Measurements from ENCODE around the gene APBB2. TPM values are rescaled to one million over a fixed set of nuclear protein-coding genes. Genes with fewer than 3 reads are reported as not detected.

Gene APBB2
- total and polyA plus RNA-seq, 2 experiments from 2014 or later: 35.8 to 74.8 TPM

DNA sequence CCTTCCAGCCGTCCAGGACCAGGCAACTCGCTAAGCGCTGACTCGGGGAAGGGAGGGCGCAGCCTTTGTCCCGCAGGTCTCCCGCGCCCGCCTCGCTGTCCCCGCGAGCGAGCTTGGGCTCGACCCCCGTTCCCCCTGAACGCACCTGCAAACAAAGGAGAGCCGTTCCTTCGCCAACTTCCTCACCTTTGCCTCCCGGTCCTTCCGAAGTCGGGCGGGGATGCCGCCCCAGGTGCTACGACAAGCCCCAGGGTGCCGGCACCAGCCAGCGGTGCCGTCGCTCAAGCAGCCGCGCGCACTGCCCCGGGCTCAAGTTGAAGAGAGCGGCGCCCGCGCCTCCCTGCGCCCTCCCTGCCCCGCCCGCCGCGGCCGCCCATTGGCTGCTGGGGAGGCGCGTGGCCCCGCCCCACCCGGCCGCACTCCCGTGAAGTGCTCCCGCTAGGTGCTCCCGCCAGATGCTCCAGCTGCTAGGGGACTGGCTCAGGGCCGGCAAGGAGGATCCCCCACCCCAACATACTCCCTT, 357.4 kb downstream of the APBB2 start:
- peak; percentile 94 for TF ChIP-seq POLR2AphosphoS5 (IDR thresholded peaks at IDR 0.05; ENCODE audit: low read depth)
- TF ChIP-seq, protein P1, sequence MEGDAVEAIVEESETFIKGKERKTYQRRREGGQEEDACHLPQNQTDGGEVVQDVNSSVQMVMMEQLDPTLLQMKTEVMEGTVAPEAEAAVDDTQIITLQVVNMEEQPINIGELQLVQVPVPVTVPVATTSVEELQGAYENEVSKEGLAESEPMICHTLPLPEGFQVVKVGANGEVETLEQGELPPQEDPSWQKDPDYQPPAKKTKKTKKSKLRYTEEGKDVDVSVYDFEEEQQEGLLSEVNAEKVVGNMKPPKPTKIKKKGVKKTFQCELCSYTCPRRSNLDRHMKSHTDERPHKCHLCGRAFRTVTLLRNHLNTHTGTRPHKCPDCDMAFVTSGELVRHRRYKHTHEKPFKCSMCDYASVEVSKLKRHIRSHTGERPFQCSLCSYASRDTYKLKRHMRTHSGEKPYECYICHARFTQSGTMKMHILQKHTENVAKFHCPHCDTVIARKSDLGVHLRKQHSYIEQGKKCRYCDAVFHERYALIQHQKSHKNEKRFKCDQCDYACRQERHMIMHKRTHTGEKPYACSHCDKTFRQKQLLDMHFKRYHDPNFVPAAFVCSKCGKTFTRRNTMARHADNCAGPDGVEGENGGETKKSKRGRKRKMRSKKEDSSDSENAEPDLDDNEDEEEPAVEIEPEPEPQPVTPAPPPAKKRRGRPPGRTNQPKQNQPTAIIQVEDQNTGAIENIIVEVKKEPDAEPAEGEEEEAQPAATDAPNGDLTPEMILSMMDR (conservative IDR thresholded peaks at IDR 0.05; ENCODE audit: low read depth in 2 of 2): no peak
- TF ChIP-seq, protein P2, sequence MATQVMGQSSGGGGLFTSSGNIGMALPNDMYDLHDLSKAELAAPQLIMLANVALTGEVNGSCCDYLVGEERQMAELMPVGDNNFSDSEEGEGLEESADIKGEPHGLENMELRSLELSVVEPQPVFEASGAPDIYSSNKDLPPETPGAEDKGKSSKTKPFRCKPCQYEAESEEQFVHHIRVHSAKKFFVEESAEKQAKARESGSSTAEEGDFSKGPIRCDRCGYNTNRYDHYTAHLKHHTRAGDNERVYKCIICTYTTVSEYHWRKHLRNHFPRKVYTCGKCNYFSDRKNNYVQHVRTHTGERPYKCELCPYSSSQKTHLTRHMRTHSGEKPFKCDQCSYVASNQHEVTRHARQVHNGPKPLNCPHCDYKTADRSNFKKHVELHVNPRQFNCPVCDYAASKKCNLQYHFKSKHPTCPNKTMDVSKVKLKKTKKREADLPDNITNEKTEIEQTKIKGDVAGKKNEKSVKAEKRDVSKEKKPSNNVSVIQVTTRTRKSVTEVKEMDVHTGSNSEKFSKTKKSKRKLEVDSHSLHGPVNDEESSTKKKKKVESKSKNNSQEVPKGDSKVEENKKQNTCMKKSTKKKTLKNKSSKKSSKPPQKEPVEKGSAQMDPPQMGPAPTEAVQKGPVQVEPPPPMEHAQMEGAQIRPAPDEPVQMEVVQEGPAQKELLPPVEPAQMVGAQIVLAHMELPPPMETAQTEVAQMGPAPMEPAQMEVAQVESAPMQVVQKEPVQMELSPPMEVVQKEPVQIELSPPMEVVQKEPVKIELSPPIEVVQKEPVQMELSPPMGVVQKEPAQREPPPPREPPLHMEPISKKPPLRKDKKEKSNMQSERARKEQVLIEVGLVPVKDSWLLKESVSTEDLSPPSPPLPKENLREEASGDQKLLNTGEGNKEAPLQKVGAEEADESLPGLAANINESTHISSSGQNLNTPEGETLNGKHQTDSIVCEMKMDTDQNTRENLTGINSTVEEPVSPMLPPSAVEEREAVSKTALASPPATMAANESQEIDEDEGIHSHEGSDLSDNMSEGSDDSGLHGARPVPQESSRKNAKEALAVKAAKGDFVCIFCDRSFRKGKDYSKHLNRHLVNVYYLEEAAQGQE (IDR thresholded peaks at IDR 0.05; ENCODE audit: unreplicated experiment): no peak
- peak overlapping the region; percentile 74; the same call in 1 of the 2 replicates for H2AFZ ChIP-seq

GRCh38 chr4:40856277-40856839, 358.0 kb downstream of the APBB2 start:
- Mint-ChIP-seq H3K9me3 (no peaks in the 10 kb centered on the region), H3K36me3 (ENCODE audit: low read depth) (peaks cover 21% of the 10 kb centered on the region), H3K27ac (peak overlapping the region; percentile 92), H3K4me1 (peaks cover 13% of the 10 kb centered on the region), H3K27me3 (ENCODE audit: insufficient read depth, low read depth, poor library complexity) (peaks cover 18% of the 10 kb centered on the region), H3K4me3 (peak overlapping the region; percentile 84)
- H3K27me3 ChIP-seq (ENCODE audit: insufficient read depth): no peaks in the 10 kb centered on the region
- H3K4me2 ChIP-seq: peak overlapping the region; percentile 72
- peak overlapping the region; percentile 72; the same call in 1 of the 2 replicates for H3K27ac ChIP-seq (ENCODE audit: low read depth)
- no peaks in the 10 kb centered on the region for H3F3A ChIP-seq (replicated peaks; ENCODE audit: low read depth)
- no peaks in the 10 kb centered on the region; the same call in 1 of the 2 replicates for H4K20me1 ChIP-seq (replicated peaks; ENCODE audit: insufficient read depth)
- H3K36me3 ChIP-seq (ENCODE audit: insufficient read depth): peaks cover 5% of the 10 kb centered on the region; the same call in 1 of the 2 replicates
- peak overlapping the region; percentile 74; the same call in 1 of the 2 replicates for H2AFZ ChIP-seq
- H3K79me2 ChIP-seq (replicated peaks; ENCODE audit: insufficient read depth): peaks cover 48% of the 10 kb centered on the region
- ATAC-seq: peak; percentile 32
- peaks cover 10% of the 10 kb centered on the region for H3K4me1 ChIP-seq (ENCODE audit: insufficient read depth)
- H3K4me3 ChIP-seq: peak overlapping the region; percentile 64
- no peaks in the 10 kb centered on the region for H3K9me2 ChIP-seq (ENCODE audit: insufficient read depth)
- peak; percentile 38 for DNase-seq (ENCODE audit: low spot score)
- TF ChIP-seq POLR2AphosphoS5 (IDR thresholded peaks at IDR 0.05; ENCODE audit: low read depth) (no peak), EZH2 (IDR thresholded peaks at IDR 0.05; ENCODE audit: low read depth, unreplicated experiment) (no peak), ZNF114 (CRISPR knock-in tag; IDR thresholded peaks at IDR 0.05) (no peak), NANOG (IDR thresholded peaks at IDR 0.05; ENCODE audit: borderline replicate concordance) (no peak), EZH2phosphoT487 (IDR thresholded peaks at IDR 0.05; ENCODE audit: unreplicated experiment) (no peak), JUNB (IDR thresholded peaks at IDR 0.05; ENCODE audit: unreplicated experiment) (no peak)
- TF ChIP-seq, protein P3, sequence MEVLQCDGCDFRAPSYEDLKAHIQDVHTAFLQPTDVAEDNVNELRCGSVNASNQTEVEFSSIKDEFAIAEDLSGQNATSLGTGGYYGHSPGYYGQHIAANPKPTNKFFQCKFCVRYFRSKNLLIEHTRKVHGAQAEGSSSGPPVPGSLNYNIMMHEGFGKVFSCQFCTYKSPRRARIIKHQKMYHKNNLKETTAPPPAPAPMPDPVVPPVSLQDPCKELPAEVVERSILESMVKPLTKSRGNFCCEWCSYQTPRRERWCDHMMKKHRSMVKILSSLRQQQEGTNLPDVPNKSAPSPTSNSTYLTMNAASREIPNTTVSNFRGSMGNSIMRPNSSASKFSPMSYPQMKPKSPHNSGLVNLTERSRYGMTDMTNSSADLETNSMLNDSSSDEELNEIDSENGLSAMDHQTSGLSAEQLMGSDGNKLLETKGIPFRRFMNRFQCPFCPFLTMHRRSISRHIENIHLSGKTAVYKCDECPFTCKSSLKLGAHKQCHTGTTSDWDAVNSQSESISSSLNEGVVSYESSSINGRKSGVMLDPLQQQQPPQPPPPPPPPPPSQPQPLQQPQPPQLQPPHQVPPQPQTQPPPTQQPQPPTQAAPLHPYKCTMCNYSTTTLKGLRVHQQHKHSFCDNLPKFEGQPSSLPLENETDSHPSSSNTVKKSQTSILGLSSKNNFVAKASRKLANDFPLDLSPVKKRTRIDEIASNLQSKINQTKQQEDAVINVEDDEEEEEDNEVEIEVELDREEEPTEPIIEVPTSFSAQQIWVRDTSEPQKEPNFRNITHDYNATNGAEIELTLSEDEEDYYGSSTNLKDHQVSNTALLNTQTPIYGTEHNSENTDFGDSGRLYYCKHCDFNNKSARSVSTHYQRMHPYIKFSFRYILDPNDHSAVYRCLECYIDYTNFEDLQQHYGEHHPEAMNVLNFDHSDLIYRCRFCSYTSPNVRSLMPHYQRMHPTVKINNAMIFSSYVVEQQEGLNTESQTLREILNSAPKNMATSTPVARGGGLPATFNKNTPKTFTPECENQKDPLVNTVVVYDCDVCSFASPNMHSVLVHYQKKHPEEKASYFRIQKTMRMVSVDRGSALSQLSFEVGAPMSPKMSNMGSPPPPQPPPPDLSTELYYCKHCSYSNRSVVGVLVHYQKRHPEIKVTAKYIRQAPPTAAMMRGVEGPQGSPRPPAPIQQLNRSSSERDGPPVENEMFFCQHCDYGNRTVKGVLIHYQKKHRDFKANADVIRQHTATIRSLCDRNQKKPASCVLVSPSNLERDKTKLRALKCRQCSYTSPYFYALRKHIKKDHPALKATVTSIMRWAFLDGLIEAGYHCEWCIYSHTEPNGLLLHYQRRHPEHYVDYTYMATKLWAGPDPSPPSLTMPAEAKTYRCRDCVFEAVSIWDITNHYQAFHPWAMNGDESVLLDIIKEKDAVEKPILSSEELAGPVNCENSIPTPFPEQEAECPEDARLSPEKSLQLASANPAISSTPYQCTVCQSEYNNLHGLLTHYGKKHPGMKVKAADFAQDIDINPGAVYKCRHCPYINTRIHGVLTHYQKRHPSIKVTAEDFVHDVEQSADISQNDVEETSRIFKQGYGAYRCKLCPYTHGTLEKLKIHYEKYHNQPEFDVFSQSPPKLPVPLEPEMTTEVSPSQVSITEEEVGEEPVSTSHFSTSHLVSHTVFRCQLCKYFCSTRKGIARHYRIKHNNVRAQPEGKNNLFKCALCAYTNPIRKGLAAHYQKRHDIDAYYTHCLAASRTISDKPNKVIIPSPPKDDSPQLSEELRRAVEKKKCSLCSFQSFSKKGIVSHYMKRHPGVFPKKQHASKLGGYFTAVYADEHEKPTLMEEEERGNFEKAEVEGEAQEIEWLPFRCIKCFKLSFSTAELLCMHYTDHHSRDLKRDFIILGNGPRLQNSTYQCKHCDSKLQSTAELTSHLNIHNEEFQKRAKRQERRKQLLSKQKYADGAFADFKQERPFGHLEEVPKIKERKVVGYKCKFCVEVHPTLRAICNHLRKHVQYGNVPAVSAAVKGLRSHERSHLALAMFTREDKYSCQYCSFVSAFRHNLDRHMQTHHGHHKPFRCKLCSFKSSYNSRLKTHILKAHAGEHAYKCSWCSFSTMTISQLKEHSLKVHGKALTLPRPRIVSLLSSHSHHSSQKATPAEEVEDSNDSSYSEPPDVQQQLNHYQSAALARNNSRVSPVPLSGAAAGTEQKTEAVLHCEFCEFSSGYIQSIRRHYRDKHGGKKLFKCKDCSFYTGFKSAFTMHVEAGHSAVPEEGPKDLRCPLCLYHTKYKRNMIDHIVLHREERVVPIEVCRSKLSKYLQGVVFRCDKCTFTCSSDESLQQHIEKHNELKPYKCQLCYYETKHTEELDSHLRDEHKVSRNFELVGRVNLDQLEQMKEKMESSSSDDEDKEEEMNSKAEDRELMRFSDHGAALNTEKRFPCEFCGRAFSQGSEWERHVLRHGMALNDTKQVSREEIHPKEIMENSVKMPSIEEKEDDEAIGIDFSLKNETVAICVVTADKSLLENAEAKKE (CRISPR knock-in tag; IDR thresholded peaks at IDR 0.05): no peak

More for the DNA sequence above, 357.4 kb downstream of the APBB2 start:
- H3K27me3 ChIP-seq (ENCODE audit: insufficient read depth): no peaks in the 10 kb centered on the region
- H3K4me2 ChIP-seq: peak overlapping the region; percentile 72
- peaks cover 18% of the 10 kb centered on the region for H3K27me3 Mint-ChIP-seq (ENCODE audit: insufficient read depth, low read depth, poor library complexity)
- H3F3A ChIP-seq (replicated peaks; ENCODE audit: low read depth): no peaks in the 10 kb centered on the region
- peak; percentile 96 for ATAC-seq
- no peaks in the 10 kb centered on the region; the same call in 1 of the 2 replicates for H4K20me1 ChIP-seq (replicated peaks; ENCODE audit: insufficient read depth)
- DNase-seq (ENCODE audit: low spot score): peak; percentile 95
- H3K27ac Mint-ChIP-seq: peak overlapping the region; percentile 92
- H3K9me3 Mint-ChIP-seq: no peaks in the 10 kb centered on the region
- H3K36me3 Mint-ChIP-seq (ENCODE audit: low read depth): peaks cover 21% of the 10 kb centered on the region
- H3K79me2 ChIP-seq (replicated peaks; ENCODE audit: insufficient read depth): peaks cover 44% of the 10 kb centered on the region
- H3K4me3 Mint-ChIP-seq: peak overlapping the region; percentile 84
- H3K4me1 Mint-ChIP-seq: peaks cover 12% of the 10 kb centered on the region
- peaks cover 10% of the 10 kb centered on the region for H3K4me1 ChIP-seq (ENCODE audit: insufficient read depth)
- peak overlapping the region; percentile 72; the same call in 1 of the 2 replicates for H3K27ac ChIP-seq (ENCODE audit: low read depth)
- H3K9me2 ChIP-seq (ENCODE audit: insufficient read depth): no peaks in the 10 kb centered on the region
- H3K36me3 ChIP-seq (ENCODE audit: insufficient read depth): peaks cover 5% of the 10 kb centered on the region; the same call in 1 of the 2 replicates
- H3K4me3 ChIP-seq: peak overlapping the region; percentile 64
